ENCODE measurements around the gene XKR8. TPM values are rescaled to one million over a fixed set of nuclear protein-coding genes. Genes with fewer than 3 reads are reported as not detected.
"Not testable (repeated sequence)": the region's sequence is repeated elsewhere in the genome, so short reads cannot be mapped to it uniquely, and the experiment has no call there.

XKR8 gene
- total RNA-seq, 2 donors from 2014 or later: 8.4 to 12.2 TPM

- no peak for ATAC-seq (replicated peaks)
- no peak overlapping the region for H3K4me3 Mint-ChIP-seq
- H3K27me3 Mint-ChIP-seq: no peaks in the 10 kb centered on the region
- peaks cover 12% of the 10 kb centered on the region for H3K4me1 Mint-ChIP-seq
- H3K27ac Mint-ChIP-seq: peak overlapping the region; percentile 62
- peaks cover 88% of the 10 kb centered on the region for H3K36me3 Mint-ChIP-seq (ENCODE audit: low read depth)
- H3K9me3 Mint-ChIP-seq: no peaks in the 10 kb centered on the region
These were observed 31.3 kb downstream of the XKR8 start for GRCh38 chr1:27990920-27991537.

- Mint-ChIP-seq H3K4me1 (peaks cover 12% of the 10 kb centered on the region), H3K4me3 (peak overlapping the region; percentile 16), H3K27me3 (no peaks in the 10 kb centered on the region), H3K27ac (peak overlapping the region; percentile 62), H3K36me3 (ENCODE audit: low read depth) (peaks cover 95% of the 10 kb centered on the region), H3K9me3 (no peaks in the 10 kb centered on the region)
- ATAC-seq (replicated peaks): peak; percentile 90
These were observed 32.5 kb downstream of the XKR8 start for GRCh38 chr1:27992276-27992675.

GRCh38 chr1:27993241-27993640, 33.5 kb downstream of the XKR8 start:
- Mint-ChIP-seq H3K36me3 (ENCODE audit: low read depth) (peaks cover 95% of the 10 kb centered on the region), H3K27me3 (no peaks in the 10 kb centered on the region), H3K27ac (peak overlapping the region; percentile 62), H3K4me3 (peak overlapping the region; percentile 16), H3K9me3 (no peaks in the 10 kb centered on the region), H3K4me1 (peaks cover 12% of the 10 kb centered on the region)
- ATAC-seq (replicated peaks): peak; percentile 78

- no peak for ATAC-seq (replicated peaks)
- Mint-ChIP-seq H3K9me3 (no peaks in the 10 kb centered on the region), H3K4me1 (peaks cover 12% of the 10 kb centered on the region), H3K27me3 (no peaks in the 10 kb centered on the region), H3K36me3 (ENCODE audit: low read depth) (peaks cover 95% of the 10 kb centered on the region), H3K27ac (peak overlapping the region; percentile 62), H3K4me3 (no peak overlapping the region)
These were observed 34.3 kb downstream of the XKR8 start for GRCh38 chr1:27994060-27994459.

- H3K4me1 Mint-ChIP-seq: peaks cover 12% of the 10 kb centered on the region
- peak overlapping the region; percentile 62 for H3K27ac Mint-ChIP-seq
- H3K36me3 Mint-ChIP-seq (ENCODE audit: low read depth): peaks cover 95% of the 10 kb centered on the region
- not testable (repeated sequence) for H3K9me3 Mint-ChIP-seq; ATAC-seq (replicated peaks); H3K4me3 Mint-ChIP-seq; H3K27me3 Mint-ChIP-seq
These were observed 34.8 kb downstream of the XKR8 start for GRCh38 chr1:27994526-27994925.

GRCh38 chr1:27999055-27999454, 39.3 kb downstream of the XKR8 start:
- H3K4me1 Mint-ChIP-seq: no peaks in the 10 kb centered on the region
- no peak for ATAC-seq (replicated peaks)
- H3K4me3 Mint-ChIP-seq: no peak overlapping the region
- H3K27me3 Mint-ChIP-seq: no peaks in the 10 kb centered on the region
- no peak overlapping the region for H3K27ac Mint-ChIP-seq
- H3K9me3 Mint-ChIP-seq: no peaks in the 10 kb centered on the region
- peaks cover 75% of the 10 kb centered on the region for H3K36me3 Mint-ChIP-seq (ENCODE audit: low read depth)

- H3K4me1 Mint-ChIP-seq: no peaks in the 10 kb centered on the region
- no peak for ATAC-seq (replicated peaks)
These were observed 42.8 kb downstream of the XKR8 start for GRCh38 chr1:28002600-28002999.

GRCh38 chr1:28003117-28003516, 43.3 kb downstream of the XKR8 start:
- H3K27me3 Mint-ChIP-seq; H3K4me3 Mint-ChIP-seq; H3K9me3 Mint-ChIP-seq; H3K4me1 Mint-ChIP-seq; ATAC-seq (replicated peaks); H3K27ac Mint-ChIP-seq: not testable (repeated sequence)
- peaks cover 76% of the 10 kb centered on the region for H3K36me3 Mint-ChIP-seq (ENCODE audit: low read depth)

More at GRCh38 chr1:28002600-28002999, 42.8 kb downstream of the XKR8 start:
- H3K4me3 Mint-ChIP-seq: no peak overlapping the region
- no peaks in the 10 kb centered on the region for H3K9me3 Mint-ChIP-seq
- H3K27ac Mint-ChIP-seq: no peak overlapping the region
- no peaks in the 10 kb centered on the region for H3K27me3 Mint-ChIP-seq
- H3K36me3 Mint-ChIP-seq (ENCODE audit: low read depth): peaks cover 76% of the 10 kb centered on the region

- Mint-ChIP-seq H3K4me1 (no peaks in the 10 kb centered on the region), H3K9me3 (no peaks in the 10 kb centered on the region), H3K36me3 (ENCODE audit: low read depth) (peaks cover 89% of the 10 kb centered on the region), H3K27me3 (no peaks in the 10 kb centered on the region), H3K4me3 (no peak overlapping the region), H3K27ac (no peak overlapping the region)
- no peak for ATAC-seq (replicated peaks)
These were observed 51.2 kb downstream of the XKR8 start for GRCh38 chr1:28010969-28011368.

Other genes starting within 250 kb of the XKR8 start
- 1 to 10 TPM; 6.4 to 8.4 TPM for gene FAM76A, start 234.0 kb upstream of the XKR8 start, total RNA-seq
- gene STX12, start 186.8 kb upstream of the XKR8 start, total RNA-seq: 10 to 100 TPM; 39.1 to 50.7 TPM
- gene PPP1R8, start 129.2 kb upstream of the XKR8 start, total RNA-seq: 10 to 100 TPM; 41.0 to 57.9 TPM
- 10 to 100 TPM; 32.0 to 62.8 TPM for gene THEMIS2, start 87.4 kb upstream of the XKR8 start, total RNA-seq
- gene RPA2, start 45.4 kb upstream of the XKR8 start, total RNA-seq: 10 to 100 TPM; 88.9 to 98.6 TPM
- under 1 TPM; 0.28 to 0.45 TPM for gene SMPDL3B, start 25.0 kb upstream of the XKR8 start, total RNA-seq
- 10 to 100 TPM; 33.7 to 40.8 TPM for gene EYA3, start 128.6 kb downstream of the XKR8 start, total RNA-seq
- under 1 TPM; 0.29 to 0.32 TPM for gene PTAFR, start 216.7 kb downstream of the XKR8 start, total RNA-seq